Caco-2 (cell line): ENCODE results near the gene ALOX15B. TPM values are rescaled to one million over a fixed set of nuclear protein-coding genes. Genes with fewer than 3 reads are reported as not detected.

Experiments
- BruUV-seq: library from RNA; stranded (reverse); fragments of 400-500 nt; replicated peaks from 2 replicates; lab custom pipeline; 2021; lab: Mats Ljungman, UMichigan
- CTCF ChIA-PET: fragments of 300-600 bp; sonication (Branson Sonifier 250); formaldehyde crosslinking; loops from one replicate; lab custom pipeline; 2022; ENCODE audit warnings: antibody characterized with exemption; lab: Charles Lee
- POLR2A ChIA-PET: fragments of 300-600 bp; sonication (Branson Sonifier 250); formaldehyde crosslinking; loops from one replicate; lab custom pipeline; 2022; ENCODE audit warnings: antibody characterized with exemption; lab: Charles Lee
- DNase-seq, 2 experiments: peaks; one replicate each; pipeline versions ENCODE4 v3.0.0 to v3.0.0-alpha.2; 2020 to 2022
- H3K27me3 ChIP-seq: replicated peaks from 2 replicates; pipeline ENCODE4 v1.6.0; 2011; ENCODE audit warnings: low read length; ENCODE audit not compliant: control insufficient read depth, insufficient read depth
- H3K36me3 ChIP-seq: 2 replicates; pipeline ENCODE4 v1.5.1; 2011; ENCODE audit warnings: low read length; ENCODE audit not compliant: control insufficient read depth, insufficient read depth
- H3K4me1 ChIP-seq: fragments of 250-450 bp; sonication (Bioruptor Pico); 2 replicates; pipeline ENCODE4 v1.5.1; 2020; ENCODE audit warnings: mild to moderate bottlenecking
- H3K4me3 ChIP-seq: 2 replicates; pipeline ENCODE4 v1.5.1; 2011; ENCODE audit warnings: low read depth, mild to moderate bottlenecking, control low read depth, low read length
- H3K9me3 ChIP-seq: fragments of 250-450 bp; sonication (Bioruptor Pico); 2 replicates; pipeline ENCODE4 v1.5.1; 2020; ENCODE audit warnings: mild to moderate bottlenecking, moderate library complexity
- H3K27ac Mint-ChIP-seq: one replicate; pipeline ENCODE4 v1.8.0; 2022; ENCODE audit warnings: mixed read lengths; ENCODE audit not compliant: unreplicated experiment
- H3K27me3 Mint-ChIP-seq: one replicate; pipeline ENCODE4 v1.8.0; 2022; ENCODE audit warnings: mixed read lengths; ENCODE audit not compliant: insufficient read depth, unreplicated experiment
- H3K36me3 Mint-ChIP-seq: one replicate; pipeline ENCODE4 v1.8.0; 2022; ENCODE audit warnings: mild to moderate bottlenecking, mixed read lengths; ENCODE audit not compliant: insufficient read depth, unreplicated experiment
- H3K4me1 Mint-ChIP-seq: one replicate; pipeline ENCODE4 v1.8.0; 2022; ENCODE audit warnings: low read depth, mixed read lengths; ENCODE audit not compliant: unreplicated experiment
- H3K4me3 Mint-ChIP-seq: one replicate; pipeline ENCODE4 v1.8.0; 2022; ENCODE audit warnings: mild to moderate bottlenecking, moderate library complexity, mixed read lengths; ENCODE audit not compliant: unreplicated experiment
- H3K9me3 Mint-ChIP-seq: one replicate; pipeline ENCODE4 v1.8.0; 2022; ENCODE audit warnings: mixed read lengths; ENCODE audit not compliant: unreplicated experiment
- intact Hi-C: fragments of 100-400 bp; cut with micrococcal nuclease; formaldehyde crosslinking; loops from one replicate; pipeline ENCODE4 v1.10.0; 2022; ENCODE audit not compliant: unreplicated experiment
- total RNA-seq: library from RNA; stranded (reverse); gene quantifications from 2 replicates; pipeline ENCODE4 v1.2.3, GENCODE V29; 2022
- TF ChIP-seq, protein P1 (sequence below), 2 experiments: fragments of 200-600 bp in 1 of 2; IDR thresholded peaks; 1 replicate in 1 of 2; 2 replicates in 1 of 2; pipeline versions ENCODE4 v1.5.1 to v1.8.0; 2011 to 2022; ENCODE audit warnings: antibody characterized with exemption in 1 of 2, control low read depth in 1 of 2, inconsistent platforms in 1 of 2, low read depth in 1 of 2, low read length in 1 of 2, mild to moderate bottlenecking in 1 of 2, moderate library complexity in 1 of 2; ENCODE audit not compliant: insufficient read depth in 1 of 2, severe bottlenecking in 1 of 2, unreplicated experiment in 1 of 2

The ALOX15B gene
- total RNA-seq, 1 experiment from 2014 or later = not detected

DNA sequence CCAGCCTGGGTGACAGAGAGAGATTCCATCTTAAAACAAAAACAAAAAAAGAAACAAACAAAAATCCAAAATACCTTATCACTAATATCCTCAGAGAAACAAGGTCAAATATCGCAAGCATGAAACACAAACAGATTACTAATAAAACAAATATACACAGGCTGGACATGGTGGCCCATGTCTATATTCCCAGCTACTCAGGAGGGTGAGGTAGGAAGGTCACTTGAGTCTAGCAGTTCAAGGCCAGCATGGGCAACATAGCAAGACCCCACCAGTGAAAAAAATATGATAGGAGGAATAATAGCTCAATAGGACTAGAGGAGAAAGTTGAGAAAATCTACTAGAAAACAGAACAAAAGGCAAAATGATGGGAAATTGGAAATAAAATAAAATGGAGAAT is 6.9 kb upstream of the ALOX15B start:
- POLR2A ChIA-PET = no interaction called here
- Mint-ChIP-seq H3K4me1 (no peaks in the 10 kb centered on the region), H3K36me3 (no peaks in the 10 kb centered on the region), H3K27ac (no peak overlapping the region), H3K27me3 (peaks cover 2% of the 10 kb centered on the region), H3K9me3 (no peaks in the 10 kb centered on the region), H3K4me3 (no peak overlapping the region)
- Histone ChIP-seq H3K27me3 (no peaks in the 10 kb centered on the region), H3K36me3 (no peaks in the 10 kb centered on the region), H3K9me3 (no peaks in the 10 kb centered on the region), H3K4me3 (no peak overlapping the region), H3K4me1 (no peaks in the 10 kb centered on the region)
- no TSS peak for BruUV-seq
- intact Hi-C loops = no loop called here
- no peak for DNase-seq
- TF ChIP-seq, protein P1, sequence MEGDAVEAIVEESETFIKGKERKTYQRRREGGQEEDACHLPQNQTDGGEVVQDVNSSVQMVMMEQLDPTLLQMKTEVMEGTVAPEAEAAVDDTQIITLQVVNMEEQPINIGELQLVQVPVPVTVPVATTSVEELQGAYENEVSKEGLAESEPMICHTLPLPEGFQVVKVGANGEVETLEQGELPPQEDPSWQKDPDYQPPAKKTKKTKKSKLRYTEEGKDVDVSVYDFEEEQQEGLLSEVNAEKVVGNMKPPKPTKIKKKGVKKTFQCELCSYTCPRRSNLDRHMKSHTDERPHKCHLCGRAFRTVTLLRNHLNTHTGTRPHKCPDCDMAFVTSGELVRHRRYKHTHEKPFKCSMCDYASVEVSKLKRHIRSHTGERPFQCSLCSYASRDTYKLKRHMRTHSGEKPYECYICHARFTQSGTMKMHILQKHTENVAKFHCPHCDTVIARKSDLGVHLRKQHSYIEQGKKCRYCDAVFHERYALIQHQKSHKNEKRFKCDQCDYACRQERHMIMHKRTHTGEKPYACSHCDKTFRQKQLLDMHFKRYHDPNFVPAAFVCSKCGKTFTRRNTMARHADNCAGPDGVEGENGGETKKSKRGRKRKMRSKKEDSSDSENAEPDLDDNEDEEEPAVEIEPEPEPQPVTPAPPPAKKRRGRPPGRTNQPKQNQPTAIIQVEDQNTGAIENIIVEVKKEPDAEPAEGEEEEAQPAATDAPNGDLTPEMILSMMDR (IDR thresholded peaks at IDR 0.05; ENCODE audit: insufficient read depth in 1 of 2, low read depth in 1 of 2, low read length in 1 of 2, severe bottlenecking in 1 of 2, unreplicated experiment in 1 of 2) = no peak
- CTCF ChIA-PET = no interaction called here

DNA sequence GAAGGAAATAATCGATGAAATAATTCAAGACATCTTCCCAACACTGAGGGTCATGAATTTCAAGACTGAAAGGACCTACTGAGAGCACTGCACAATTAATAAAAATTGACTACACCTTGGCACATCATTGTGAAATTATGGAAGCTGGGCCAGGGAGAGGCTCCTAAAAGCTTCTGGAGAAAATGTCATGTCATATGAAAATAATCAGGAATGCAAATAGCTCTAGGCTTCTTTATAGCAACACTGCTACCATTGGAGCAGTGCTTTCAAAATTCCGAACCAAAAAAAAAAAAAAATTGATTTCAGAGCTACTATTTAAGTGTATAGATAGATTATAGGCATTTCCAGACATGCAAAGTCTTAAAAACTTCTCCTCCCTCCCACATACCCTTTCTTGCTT is 6.4 kb upstream of the ALOX15B start:
- Mint-ChIP-seq H3K27me3 (peaks cover 2% of the 10 kb centered on the region), H3K27ac (no peak overlapping the region), H3K9me3 (no peaks in the 10 kb centered on the region), H3K4me3 (no peak overlapping the region), H3K4me1 (no peaks in the 10 kb centered on the region), H3K36me3 (no peaks in the 10 kb centered on the region)
- Histone ChIP-seq H3K27me3 (no peaks in the 10 kb centered on the region), H3K9me3 (no peaks in the 10 kb centered on the region), H3K36me3 (no peaks in the 10 kb centered on the region), H3K4me3 (no peak overlapping the region), H3K4me1 (no peaks in the 10 kb centered on the region)
- intact Hi-C loops = no loop called here
- no TSS peak for BruUV-seq
- POLR2A ChIA-PET = no interaction called here
- CTCF ChIA-PET = interaction anchor here (0.7 kb wide), 1 partner anchor 8 kb away, joined by 3 read pairs; no protein-coding TSS in a partner anchor
- TF ChIP-seq, protein P1 (IDR thresholded peaks at IDR 0.05; ENCODE audit: insufficient read depth in 1 of 2, low read depth in 1 of 2, low read length in 1 of 2, severe bottlenecking in 1 of 2, unreplicated experiment in 1 of 2) = no peak
- no peak for DNase-seq

DNA sequence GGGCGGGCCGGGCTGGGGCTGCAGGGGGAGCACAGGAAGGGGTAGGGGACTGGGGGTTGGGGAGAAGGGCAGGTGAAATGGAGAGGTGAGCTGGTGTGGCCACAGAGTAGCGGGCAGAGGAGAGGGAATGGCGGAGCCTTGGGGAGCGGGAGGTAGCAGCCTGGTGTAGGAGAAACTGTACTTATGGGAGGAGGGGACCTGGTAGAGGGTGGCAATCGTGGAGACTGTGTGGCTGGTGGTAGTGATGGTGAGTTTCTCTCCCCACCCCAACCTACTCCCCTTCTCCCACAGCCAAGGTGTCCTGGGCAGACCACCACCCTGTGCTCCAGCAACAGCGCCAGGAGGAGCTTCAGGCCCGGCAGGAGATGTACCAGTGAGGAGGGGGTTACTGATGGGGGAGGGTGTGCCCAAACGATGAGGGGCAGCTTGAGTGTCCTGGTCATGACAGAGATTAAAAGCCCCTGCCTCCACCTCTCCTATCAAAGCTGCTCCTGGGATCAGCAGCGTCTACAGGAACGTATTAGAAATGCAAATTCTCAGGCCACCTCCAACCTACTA is 831 bp downstream of the ALOX15B start:
- POLR2A ChIA-PET = no interaction called here

More for the DNA sequence above, 831 bp downstream of the ALOX15B start:
- Mint-ChIP-seq H3K9me3 (no peaks in the 10 kb centered on the region), H3K27me3 (no peaks in the 10 kb centered on the region), H3K4me3 (no peak overlapping the region), H3K27ac (no peak overlapping the region), H3K36me3 (no peaks in the 10 kb centered on the region), H3K4me1 (no peaks in the 10 kb centered on the region)
- CTCF ChIA-PET = no interaction called here
- Histone ChIP-seq H3K36me3 (no peaks in the 10 kb centered on the region), H3K27me3 (no peaks in the 10 kb centered on the region), H3K4me3 (no peak overlapping the region), H3K9me3 (no peaks in the 10 kb centered on the region), H3K4me1 (peaks cover 7% of the 10 kb centered on the region)
- intact Hi-C loops = loop anchor here (2.0 kb wide), 1 partner anchor 17 kb away; no protein-coding TSS in a partner anchor
- no TSS peak for BruUV-seq
- TF ChIP-seq, protein P1 (IDR thresholded peaks at IDR 0.05; ENCODE audit: insufficient read depth in 1 of 2, low read depth in 1 of 2, low read length in 1 of 2, severe bottlenecking in 1 of 2, unreplicated experiment in 1 of 2) = no peak
- DNase-seq = no peak
